PFSK-1 (cell line): ENCODE results near the gene HECTD2.

Source experiments
- FOXP2 ChIP-seq: optimal IDR thresholded peaks from 2 replicates; pipeline ENCODE3; 2011; ENCODE audit warnings: borderline replicate concordance, control low read depth, inconsistent platforms; ENCODE audit not compliant: insufficient read depth; ENCODE audit errors: extremely low read length, extremely low read depth
- POLR2AphosphoS5 ChIP-seq: IDR thresholded peaks from 2 replicates; pipeline ENCODE4 v1.6.1; 2012; ENCODE audit warnings: low read depth, mild to moderate bottlenecking, control low read depth, low read length, moderate library complexity
- SIN3A ChIP-seq: IDR thresholded peaks from 2 replicates; pipeline ENCODE4 v1.6.1; 2012; ENCODE audit warnings: mild to moderate bottlenecking, low read length, moderate library complexity, borderline replicate concordance; ENCODE audit not compliant: insufficient read depth
- TAF1 ChIP-seq: IDR thresholded peaks from 2 replicates; pipeline ENCODE4 v1.6.1; 2012; ENCODE audit warnings: low read length, control low read depth, borderline replicate concordance; ENCODE audit not compliant: insufficient read depth
- TF ChIP-seq, protein P1 (sequence below), 2 experiments: IDR thresholded peaks; 2 replicates each; pipeline versions ENCODE4 v1.6.1 to v1.8.0; 2011 to 2012; ENCODE audit warnings: low read depth in 2 of 2, low read length in 2 of 2, control low read depth in 1 of 2, inconsistent platforms in 1 of 2, mild to moderate bottlenecking in 1 of 2, moderate library complexity in 1 of 2; ENCODE audit not compliant: insufficient read depth in 1 of 2

The HECTD2 gene

DNA sequence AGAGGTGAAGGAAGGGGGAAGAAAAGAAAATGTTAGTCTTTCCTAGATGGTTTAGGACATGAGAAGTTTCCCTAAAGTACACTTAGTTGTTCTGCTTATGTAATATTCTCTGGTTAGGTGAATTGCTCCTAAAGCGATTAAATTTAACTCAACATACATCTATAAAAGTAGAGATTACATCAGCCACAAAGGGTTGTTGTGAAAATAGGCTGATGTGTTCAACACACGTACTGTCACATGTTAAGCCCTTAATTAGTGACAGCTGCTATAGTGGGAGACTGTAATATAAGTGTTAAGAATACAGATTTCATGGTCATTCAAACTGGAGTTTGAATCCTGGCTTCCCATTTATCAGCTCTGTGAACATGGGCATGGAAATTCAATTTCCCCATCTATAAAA, 12.8 kb downstream of the HECTD2 start:
- TF ChIP-seq, protein P1, sequence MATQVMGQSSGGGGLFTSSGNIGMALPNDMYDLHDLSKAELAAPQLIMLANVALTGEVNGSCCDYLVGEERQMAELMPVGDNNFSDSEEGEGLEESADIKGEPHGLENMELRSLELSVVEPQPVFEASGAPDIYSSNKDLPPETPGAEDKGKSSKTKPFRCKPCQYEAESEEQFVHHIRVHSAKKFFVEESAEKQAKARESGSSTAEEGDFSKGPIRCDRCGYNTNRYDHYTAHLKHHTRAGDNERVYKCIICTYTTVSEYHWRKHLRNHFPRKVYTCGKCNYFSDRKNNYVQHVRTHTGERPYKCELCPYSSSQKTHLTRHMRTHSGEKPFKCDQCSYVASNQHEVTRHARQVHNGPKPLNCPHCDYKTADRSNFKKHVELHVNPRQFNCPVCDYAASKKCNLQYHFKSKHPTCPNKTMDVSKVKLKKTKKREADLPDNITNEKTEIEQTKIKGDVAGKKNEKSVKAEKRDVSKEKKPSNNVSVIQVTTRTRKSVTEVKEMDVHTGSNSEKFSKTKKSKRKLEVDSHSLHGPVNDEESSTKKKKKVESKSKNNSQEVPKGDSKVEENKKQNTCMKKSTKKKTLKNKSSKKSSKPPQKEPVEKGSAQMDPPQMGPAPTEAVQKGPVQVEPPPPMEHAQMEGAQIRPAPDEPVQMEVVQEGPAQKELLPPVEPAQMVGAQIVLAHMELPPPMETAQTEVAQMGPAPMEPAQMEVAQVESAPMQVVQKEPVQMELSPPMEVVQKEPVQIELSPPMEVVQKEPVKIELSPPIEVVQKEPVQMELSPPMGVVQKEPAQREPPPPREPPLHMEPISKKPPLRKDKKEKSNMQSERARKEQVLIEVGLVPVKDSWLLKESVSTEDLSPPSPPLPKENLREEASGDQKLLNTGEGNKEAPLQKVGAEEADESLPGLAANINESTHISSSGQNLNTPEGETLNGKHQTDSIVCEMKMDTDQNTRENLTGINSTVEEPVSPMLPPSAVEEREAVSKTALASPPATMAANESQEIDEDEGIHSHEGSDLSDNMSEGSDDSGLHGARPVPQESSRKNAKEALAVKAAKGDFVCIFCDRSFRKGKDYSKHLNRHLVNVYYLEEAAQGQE (IDR thresholded peaks at IDR 0.05; ENCODE audit: insufficient read depth in 1 of 2, low read depth in 2 of 2, low read length in 2 of 2), result no peak
- no peak for TF ChIP-seq FOXP2
- no peak for TF ChIP-seq POLR2AphosphoS5
- no peak for TF ChIP-seq TAF1
- no peak for TF ChIP-seq SIN3A

DNA sequence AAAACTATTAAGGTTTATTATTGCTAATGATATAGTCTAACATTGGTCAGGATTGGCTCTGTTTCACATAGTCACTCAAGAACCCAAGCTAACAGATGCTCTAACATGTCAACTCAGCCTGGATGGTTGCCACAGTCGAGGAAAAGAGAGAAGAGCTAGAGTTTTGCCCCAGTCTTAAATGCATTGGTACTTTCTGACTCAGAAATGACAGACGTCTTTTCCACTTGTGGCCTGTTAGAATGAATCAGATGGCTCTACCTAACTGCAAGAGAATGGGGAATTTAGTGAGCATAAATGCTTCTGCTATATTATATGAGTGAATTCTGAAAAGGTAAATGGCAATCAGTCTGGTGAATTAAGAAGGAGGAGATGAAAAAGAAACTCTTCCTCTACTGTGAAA, 13.9 kb downstream of the HECTD2 start:
- TF ChIP-seq POLR2AphosphoS5, result no peak
- no peak for TF ChIP-seq FOXP2
- TF ChIP-seq, protein P1 (IDR thresholded peaks at IDR 0.05; ENCODE audit: insufficient read depth in 1 of 2, low read depth in 2 of 2, low read length in 2 of 2), result no peak
- no peak for TF ChIP-seq SIN3A
- TF ChIP-seq TAF1, result no peak

GRCh38 chr10:91432175-91432574, 22.0 kb downstream of the HECTD2 start:
- TF ChIP-seq, protein P1 (IDR thresholded peaks at IDR 0.05; ENCODE audit: insufficient read depth in 1 of 2, low read depth in 2 of 2, low read length in 2 of 2), result no peak
- no peak for TF ChIP-seq TAF1

DNA sequence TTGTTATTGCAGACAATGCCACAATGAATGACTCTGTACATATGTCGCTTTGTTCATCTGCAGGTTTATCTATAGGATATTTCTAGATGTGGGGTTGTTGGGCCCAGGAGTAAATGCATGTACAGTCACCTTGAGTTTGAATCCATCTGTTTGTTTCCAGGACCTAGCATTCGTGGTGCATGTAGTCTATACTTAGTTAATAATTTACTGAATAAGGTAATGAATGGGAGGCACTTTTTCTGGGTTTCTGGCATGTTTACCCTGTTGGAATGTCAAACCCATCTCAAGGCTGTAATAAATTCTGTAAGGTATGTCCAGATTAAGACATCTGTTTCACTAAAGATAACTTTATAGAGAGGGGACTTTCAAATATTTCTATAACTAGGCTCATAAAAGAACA, 23.5 kb downstream of the HECTD2 start:
- no peak for TF ChIP-seq POLR2AphosphoS5
- no peak for TF ChIP-seq FOXP2
- no peak for TF ChIP-seq TAF1
- no peak for TF ChIP-seq SIN3A
- TF ChIP-seq, protein P1 (IDR thresholded peaks at IDR 0.05; ENCODE audit: insufficient read depth in 1 of 2, low read depth in 2 of 2, low read length in 2 of 2), result no peak

DNA sequence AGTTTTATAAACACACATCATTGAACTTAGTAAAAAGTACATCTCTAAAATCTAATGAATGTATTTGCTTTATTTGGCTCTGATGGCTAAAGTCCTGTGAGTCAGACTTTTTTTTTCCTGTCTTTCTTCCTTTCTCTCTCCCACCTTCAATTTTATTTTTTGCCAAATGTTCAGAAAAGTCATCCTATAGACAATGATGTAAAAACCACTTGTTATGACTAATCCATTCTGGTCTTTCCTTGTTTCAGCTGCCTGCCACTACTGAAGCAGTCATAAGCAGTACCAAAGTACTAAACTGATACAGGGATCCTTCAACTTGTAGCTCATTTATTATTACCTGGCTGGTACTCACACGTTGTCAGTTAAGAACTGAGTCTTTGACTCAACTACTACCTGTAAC, 23.9 kb downstream of the HECTD2 start:
- TF ChIP-seq, protein P1 (IDR thresholded peaks at IDR 0.05; ENCODE audit: insufficient read depth in 1 of 2, low read depth in 2 of 2, low read length in 2 of 2), result no peak
- TF ChIP-seq SIN3A (no peak), POLR2AphosphoS5 (no peak), FOXP2 (no peak), TAF1 (no peak)
